AG08396 (cell line): ENCODE data around the gene PLD4.
A peak's percentile ranks its signal among the peaks of the same experiment; 100 is the strongest.

ENCODE experiments used
- DNase-seq: peaks from one replicate; pipeline ENCODE4 v3.0.0; 2012; ENCODE audit warnings: low spot score, mixed read lengths

The PLD4 gene

DNA sequence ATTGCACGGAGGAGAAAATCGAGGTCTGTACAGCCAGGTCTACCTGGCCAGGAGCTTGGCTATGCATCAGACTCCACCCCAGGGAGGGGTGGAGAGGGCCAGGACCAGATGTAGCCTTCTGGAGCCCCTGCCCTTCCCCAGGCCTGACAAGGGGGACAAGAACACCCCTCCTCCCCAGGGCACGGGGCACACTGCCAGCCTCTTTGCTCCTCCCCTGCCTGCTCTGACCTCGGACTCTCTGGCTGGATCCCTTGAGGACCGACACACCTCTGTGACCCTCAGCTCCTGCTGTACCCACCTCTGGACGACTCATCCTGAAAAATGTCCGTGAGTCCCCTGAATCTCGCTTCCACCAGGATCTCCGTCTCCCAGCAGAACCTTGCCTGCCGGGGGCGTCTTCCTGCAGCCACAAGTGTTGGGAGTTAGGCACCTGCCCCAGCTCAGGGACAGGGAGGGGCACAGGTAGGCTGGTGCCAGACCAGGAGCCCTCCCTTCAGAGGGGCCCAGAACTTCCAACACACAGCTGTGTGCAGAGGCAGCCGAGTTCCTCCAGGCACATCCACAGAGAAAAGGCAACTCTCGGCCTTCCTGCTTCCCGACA, 31.7 kb downstream of the PLD4 start:
- DNase-seq, result no peak

DNA sequence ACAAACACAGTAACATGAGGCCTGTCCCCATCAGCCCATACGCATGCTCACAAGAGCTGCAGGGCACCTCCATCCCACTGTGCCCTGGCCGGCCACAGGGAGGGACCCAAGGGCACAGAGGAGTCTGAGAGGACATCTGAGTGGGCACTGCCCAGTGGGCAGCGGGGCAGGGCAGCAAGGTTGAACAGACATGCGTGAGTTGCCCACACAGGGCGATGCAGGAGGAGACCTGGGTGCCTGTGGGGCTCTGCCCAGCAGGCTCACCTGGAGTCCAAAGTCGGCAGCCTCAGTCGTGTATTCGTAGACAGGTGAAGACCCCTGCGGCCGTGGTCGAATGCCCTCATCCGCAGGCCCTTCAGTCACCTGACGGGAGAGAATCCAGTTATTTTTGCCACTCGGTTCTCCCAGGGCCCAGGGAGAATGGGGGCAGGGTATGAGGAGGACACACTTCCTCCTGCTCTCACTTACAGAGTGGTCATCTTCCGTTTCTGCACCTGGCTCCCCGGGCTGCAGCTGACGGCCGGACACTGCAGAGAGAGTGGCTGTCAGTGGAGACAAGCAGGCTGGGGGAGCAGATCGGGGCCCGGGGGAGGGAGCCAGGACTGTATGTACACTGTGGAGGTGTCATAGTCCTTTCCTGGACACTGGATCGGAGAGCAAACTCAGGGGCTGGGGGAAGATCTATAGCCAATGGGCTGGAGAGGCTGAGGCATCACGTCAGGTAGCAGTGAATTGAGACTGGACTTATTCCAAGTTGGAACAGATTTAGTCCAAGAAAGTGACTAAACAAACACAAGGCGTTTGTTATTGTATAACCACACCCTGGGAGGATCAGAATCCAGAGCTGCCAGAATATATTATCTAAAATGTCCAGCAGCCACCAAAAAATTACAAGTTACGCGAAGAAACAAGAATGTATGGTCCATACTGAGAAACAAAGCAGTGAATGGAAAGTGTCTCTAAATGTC, 32.8 kb downstream of the PLD4 start:
- peak; percentile 14 for DNase-seq

DNA sequence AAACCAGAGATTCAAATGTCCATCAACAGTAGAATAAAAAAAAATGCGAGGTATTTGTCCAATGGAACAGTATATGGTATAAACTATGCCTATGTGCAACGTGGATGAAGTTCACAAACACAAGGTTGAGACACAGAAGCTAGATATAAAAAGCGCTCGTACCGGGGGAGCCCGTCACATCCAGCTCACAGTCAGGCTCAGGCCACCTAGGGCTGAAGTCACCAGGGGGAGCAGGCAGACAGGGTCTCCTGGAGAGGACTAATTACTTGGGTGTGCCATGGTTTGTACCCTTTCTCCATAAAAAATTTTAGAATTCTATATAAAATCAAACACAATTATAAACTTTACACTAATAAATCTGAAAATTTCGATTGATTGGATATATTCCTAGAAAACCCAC, 39.9 kb downstream of the PLD4 start:
- DNase-seq, result no peak

DNA sequence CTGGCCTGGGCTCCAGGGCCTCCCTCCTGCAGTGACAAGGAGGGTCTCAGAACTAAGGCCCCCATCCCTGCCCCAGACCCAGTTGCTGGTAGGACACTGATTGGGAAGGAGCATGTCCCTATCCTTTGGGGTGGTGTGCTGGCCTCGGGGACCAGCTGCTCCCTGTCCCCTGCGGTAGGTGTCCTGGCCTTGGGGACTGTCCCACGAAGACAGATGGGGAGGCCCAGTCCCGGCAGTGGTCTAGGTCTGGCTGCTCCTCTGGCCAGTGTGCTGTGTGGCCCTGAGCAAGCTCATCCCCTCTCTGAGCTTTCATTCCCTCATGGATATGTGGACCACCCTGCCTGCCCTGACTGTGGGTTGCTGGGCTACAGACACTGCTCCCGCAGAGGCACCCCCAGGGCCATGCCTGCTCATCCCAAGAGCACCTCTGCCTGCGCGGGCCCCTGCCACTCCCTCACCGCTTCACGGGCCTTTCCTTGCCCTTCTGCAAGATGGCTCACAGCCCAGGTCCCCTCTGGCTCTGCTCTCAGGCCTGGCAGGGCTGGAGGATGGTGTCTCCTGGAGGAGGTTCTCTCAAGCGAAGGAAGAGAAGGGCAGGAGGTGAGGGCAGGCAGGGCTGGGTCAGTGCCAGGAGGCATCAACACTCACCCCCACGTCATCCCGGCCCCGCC, 41.0 kb downstream of the PLD4 start:
- no peak for DNase-seq

DNA sequence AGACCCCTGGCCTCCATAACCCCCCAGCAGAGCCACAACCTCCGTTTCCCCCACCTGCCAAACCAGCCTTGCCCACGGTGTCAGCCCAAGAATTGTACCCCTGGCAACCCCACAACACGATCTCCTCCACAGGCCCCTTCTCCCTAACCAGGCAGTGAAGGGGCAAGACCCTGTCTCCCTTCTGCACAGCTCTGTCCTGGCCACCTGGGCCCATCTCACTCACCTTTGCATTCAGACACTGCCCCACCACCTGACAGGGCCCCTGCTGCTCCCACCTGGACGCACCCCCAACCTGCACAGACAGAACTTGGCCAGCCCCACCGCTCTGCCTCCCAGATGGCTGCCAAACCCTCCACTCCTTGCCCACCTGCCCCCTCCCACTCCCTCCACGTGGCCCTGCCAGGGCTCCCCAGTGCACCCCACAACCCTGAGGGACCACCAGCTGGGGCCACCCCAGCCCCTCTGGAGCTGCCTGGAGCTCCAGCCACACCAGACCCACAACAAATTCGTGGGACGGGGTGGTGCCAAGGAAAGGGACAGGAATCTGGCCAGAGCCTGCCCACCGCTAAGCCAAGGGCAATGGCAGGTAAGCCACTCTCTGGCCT, 41.7 kb downstream of the PLD4 start:
- DNase-seq, result no peak

DNA sequence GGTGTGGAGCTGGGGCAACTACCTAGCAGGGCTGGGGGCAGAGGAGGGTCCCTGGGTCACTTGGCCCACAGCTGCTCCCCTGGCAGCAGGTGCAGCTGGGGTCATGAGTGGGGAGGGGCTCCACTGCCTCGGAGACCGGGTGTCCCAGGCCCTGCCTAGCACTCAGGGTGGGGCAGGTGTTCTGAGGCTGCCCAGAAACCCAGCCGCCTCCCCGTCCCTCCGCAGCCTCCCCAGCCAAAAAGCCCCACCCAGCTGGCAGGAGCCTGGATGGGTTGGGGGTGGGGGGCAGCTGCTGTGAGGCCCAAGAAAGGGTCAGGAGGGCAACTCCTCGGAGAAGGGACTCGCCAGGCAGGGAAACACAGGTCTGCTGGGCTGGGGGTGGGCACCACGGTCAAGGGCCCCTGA, 42.3 kb downstream of the PLD4 start:
- DNase-seq, result no peak

DNA sequence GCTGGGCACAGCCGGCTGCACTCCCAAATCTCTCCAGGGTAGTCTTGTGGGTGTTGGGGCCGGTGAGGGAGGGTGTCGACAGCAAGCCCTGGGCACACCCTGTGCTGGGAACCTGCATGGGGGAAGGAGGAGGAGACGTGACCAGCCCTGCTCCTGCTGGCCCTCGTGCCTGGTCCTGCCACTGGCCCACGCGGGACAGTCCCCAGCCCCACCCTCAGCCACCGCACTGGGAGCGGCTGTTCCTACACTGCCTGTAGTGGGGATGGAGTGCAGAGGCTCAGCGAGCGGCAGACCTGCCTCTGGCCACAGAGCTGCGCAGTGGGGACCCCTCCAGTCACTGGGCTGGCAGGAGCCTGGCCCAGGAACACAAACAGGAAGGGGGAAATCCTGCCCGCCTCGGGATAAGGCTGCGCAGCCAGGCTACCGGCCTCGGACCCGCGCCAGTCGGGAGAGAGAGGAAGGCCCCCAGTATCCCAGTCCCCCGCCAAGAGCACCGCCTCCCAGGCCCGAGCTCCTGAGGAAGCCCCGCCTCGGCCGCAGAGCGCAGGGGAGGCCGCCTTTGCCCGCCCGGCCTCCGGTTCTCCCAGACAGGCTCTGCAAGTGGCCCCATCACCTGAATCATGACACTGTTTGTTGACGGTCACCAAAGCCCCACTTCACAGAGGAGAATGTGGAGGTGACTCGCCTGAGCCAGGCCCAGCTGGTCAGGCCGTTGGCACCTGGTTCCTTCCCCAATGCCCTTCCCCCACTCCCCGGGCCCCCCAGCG, 42.9 kb downstream of the PLD4 start:
- peak; percentile 58 for DNase-seq

DNA sequence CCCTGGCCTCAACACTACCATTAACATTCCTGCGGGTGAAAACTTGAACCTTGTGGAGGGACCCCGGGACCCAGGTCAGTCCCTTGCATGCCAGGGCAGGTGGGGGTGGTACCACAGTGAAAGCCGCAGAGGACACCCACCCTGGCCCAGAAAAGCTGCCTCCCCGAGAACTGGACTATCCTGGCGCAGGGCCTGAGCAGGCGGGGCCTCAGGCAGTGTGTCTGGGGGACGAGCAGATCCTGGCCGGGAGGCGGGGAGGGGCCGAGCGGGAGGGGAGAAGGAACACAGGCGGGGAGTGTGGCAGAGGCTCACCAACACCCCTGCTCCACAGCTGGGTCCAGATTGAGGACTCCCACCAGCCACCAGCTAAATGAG, 43.5 kb downstream of the PLD4 start:
- peak; percentile 73 for DNase-seq

DNA sequence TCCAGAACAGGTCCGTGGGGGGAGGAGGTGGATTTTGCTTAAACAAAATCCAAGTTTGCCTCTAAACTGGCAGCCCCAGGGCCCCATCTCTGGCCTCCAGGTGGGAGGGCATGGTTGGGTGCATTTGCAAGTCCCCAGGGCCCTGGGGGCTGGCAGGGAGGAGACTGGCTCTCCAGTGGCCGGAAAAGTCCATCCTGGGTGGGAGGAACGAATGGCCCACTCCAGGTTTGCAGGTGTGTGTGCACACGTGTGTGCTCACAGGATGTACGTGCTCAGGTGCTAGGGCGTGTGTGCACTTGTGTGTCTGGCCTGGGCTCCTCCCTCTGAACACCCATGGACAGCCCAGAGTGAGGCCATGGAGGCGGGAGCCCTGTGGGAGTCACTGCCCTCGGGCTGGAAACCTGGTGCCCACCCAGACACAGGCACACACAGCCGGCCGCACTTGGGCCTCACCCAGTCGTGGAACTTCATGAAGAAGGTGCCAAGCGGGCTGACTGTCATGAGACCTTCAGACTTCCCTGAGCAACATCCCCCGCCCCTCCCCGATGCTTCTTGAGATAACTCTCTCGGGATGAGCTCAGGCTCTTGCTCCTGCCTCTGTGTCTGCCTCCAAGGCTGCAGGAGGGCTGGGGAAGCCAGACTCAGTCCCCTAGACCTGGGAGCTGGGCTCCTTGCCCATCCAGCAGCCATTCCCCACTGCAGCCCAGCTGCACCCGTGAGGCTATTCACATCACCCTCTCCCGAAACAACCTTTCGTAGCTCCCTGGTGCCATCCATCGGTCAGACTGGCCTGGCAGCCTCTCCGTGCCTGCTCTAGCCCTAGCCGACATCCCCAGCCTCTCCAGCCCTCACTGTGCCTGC, 44.1 kb downstream of the PLD4 start:
- DNase-seq, result no peak

DNA sequence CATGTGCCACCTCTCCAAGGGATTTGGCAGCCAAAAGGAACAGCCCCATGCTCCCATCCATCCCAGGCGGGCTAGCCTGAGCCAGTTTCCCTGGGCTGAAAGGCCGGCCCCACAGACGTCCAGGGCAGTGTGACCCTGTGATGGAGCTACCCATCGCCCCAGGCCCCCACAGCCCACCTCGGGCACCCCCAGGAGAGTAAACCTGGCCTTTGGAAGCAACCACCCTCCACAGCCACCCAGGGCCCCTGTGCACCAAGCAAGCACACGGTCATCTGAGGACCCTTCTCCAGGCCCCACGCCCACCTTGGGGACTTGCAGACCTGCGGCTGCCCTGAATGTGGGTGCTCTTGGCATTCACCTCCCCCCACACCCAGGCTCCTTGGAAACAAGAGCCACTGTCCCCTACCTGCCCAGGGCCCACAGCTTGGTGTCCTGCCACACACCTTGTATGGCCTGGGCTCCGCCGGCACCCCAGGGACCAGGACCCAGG, 45.1 kb downstream of the PLD4 start:
- DNase-seq, result no peak

DNA sequence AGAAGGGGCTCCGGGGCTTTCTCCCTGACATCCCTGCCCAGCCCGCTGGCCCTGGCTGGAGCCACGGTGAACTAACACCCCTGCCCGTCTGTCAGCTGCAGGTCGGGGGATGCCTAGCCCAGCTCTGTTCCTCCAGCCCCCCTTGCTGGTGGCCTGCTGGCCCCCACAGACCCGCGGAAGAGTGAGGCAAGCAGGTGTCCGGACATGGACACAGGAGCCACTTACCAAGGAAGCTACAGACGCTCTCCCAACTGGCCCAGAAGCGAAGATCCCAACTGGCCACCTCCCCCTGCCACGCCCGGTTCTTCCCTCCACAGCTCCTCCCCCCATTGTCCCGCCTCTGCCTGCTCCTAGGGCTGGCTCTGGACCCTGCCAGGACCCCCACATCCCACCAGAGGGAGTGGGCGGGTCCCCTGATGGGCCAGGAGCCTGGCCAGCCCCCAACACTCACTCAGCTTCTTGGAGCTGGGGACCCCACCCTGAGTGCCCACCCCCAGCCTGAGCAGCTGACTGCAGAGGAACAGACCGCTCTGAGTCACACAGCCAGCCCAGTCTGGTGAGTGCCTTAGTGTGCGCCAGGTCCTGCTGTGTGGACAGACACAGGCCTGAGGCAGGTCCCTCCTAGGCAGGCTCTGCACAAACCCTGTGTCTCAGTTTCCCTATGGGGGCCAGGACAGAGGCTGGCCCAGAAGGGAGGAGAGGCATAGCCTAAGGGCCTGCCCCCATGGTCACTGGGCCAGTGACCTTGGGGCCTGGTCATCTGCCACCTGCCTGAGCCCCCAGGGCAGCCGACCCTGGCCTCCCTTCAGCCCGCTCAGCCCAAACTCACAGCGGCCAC, 45.8 kb downstream of the PLD4 start:
- DNase-seq, result peak; percentile 71

DNA sequence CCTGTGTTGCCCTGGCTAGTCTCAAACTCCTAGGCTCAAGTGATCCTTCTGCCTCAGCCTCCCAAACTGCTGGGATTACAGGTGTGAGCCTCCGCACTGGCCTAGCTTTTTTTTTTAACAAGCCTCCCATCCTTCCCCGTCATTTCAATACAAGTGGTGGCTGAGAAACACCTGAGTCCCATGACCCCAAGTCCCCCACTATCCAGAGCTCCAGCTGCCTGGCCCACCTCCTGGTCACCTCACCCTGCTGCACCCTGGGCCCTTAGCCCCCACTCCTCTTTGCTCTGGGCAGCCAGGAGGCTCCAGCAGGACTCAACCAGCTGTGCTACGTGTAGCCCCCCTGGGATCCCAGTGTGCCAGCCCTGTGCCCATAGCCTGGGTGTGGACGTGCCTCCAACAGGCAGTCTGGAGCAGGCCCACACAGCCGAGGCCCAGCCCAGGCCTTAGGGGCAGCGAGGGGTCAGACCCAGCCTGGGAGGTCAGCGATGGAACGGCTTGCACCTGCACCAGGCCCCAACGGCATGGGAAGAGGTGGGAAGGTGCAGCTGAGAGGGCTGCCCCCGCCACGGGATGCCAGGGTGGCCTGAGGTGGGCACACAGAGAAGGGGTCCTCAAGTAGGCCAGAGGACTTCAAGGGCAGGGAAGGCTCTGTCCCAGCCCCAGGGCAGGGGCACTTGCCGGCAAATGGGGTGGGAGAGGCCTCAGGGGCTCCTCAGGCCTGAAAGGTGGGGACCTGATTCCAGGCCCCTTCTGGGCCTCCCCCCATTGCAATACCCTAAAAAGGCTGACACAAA, 47.0 kb downstream of the PLD4 start:
- no peak for DNase-seq

DNA sequence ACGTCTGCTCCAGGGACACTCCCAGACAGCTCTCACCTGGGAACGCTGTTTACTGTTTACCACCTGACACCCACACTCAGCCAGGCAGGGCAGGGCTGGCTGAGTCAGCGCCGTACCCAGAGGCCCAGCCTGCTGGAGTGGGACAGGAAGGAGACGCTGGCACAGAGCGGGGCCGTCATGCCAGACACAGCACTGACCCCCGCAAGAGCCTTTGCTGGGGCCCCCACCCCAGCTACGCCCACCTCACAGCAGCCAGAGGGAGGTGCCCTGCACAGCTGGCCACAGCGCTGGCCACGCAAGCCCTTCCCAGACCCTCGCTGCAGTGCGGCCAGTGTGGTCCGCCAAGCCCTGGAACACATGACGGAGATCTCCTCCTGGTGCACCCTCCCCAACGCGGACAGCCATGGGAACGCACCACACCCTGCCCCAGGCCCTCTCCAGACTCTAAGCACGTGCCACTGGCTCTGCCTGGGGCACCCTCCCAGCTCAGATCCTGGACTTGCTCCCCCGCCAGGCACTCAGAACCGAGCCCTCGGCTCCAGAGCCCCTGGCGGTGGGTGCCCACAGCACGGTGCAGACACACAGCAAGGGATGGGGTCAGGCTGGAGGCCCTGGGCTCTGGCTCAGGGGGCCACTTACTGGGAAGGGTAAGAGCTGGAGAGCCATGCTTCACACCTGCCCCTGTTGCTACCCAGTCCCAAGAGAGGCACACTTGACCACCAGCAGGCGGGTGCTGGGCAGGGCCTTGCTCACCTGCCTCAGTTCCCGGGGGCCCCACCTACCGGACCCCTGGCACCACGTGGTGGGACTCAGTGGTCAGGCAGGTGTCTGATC, 47.8 kb downstream of the PLD4 start:
- DNase-seq, result no peak

DNA sequence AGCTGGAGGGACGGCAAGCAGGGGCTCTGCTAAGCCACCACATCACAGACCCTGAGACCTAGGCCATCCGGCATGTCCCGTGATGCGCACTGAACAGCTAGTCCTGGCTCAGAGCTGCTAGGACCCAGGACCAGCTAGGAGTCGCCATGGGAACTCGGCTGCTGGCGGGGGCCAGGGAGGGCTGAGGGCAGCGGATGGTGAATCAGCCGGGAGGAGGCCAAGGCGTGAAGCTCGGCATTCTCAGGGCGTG, 48.4 kb downstream of the PLD4 start:
- peak; percentile 95 for DNase-seq

DNA sequence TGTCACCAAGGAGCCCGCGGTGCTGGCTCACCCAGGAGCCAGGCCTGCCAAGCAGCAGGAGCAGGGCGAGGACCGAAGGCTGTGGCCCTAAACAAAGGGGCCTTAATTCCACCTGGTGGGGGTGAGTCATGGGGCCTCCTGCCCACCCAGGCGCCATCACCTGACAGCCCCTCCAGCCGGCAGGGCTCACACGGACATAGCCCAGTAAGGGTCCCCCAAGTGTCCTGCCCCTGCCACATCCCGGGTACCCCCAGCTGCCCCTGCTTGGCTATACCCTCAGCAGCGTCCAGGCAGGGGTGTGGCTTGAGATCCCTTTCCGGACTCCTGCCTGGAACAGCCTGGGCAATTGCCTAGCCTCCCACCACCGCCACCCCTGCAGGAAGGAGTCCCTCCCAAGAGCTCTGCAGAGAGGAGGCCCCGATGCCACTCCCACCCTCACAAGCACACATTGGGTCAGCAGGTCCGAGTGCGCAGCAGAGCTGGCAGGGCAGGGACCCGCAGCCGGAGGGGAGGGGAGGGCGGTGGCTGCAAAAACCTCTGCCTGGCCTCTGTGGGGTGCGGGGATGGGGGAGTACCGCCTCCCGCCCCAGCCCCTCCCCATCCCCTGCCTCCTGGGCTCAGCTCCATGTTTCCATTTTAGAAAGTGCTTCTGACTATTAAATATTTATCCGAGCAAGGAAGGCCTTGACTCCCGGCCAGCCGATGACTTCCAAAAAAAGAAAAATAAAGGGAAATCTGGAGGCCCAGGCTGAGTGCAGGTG, 48.9 kb downstream of the PLD4 start:
- DNase-seq, result peak; percentile 56

DNA sequence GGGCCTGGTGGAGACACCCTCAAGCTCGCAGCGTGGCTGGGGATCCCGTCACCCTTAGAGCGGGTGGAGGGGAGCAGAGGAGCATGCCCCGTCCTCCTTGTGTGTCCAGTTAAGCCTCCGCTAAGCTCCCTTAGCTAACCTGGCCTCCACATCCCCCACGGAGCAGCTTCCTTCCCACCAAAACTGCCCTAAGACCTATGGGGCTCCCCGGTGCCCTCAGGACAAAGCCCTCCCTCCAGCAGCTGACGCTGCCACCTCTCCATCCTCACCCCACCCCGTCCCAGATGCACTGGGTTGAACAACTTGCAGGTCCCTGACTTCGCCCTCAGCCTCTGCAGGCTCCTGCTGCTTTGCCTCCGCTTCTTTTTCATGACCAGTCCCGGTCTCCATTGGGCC, 49.5 kb downstream of the PLD4 start:
- DNase-seq, result no peak

DNA sequence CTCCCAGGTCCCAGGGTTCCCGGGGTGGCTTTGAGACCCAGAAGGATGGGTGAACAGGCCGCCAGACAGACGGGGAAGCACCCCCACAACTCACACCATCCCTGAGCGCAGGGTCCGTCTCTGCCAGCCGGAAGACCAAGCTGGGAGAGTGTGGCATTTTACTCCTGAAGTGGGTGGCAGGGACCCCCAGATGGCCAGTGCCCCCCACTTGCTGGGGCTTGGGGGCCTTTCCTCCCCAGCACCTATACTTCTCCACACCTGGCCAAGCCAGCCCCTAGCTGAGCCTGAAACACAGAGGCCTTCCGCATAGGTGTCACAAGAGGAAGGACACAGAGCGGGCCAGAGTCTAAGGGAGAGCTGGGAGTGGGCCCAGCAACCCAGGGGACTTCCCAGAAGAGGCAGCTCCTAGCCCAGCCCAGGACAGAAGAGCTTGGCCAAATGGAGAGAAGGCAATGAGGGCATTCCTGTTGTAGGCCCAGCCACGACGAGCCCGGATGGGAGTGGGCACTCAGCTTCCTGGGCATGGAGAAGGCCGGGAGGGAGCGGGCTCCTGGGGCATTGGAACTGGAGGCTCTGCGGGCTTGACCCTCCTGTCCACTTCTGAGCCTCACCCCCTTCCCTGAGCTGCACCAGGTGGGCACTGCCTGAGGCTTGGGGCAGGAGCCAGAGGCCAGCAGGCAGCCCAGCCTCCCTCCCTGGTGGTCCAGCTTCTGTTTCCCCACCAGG, 50.1 kb downstream of the PLD4 start:
- DNase-seq, result no peak
